ENCODE measurements around the gene UFD1. TPM values are rescaled to one million over a fixed set of nuclear protein-coding genes. Genes with fewer than 3 reads are reported as not detected.

Gene UFD1
- total RNA-seq, 1 donor from 2014 or later, result 48.0 TPM

DNA sequence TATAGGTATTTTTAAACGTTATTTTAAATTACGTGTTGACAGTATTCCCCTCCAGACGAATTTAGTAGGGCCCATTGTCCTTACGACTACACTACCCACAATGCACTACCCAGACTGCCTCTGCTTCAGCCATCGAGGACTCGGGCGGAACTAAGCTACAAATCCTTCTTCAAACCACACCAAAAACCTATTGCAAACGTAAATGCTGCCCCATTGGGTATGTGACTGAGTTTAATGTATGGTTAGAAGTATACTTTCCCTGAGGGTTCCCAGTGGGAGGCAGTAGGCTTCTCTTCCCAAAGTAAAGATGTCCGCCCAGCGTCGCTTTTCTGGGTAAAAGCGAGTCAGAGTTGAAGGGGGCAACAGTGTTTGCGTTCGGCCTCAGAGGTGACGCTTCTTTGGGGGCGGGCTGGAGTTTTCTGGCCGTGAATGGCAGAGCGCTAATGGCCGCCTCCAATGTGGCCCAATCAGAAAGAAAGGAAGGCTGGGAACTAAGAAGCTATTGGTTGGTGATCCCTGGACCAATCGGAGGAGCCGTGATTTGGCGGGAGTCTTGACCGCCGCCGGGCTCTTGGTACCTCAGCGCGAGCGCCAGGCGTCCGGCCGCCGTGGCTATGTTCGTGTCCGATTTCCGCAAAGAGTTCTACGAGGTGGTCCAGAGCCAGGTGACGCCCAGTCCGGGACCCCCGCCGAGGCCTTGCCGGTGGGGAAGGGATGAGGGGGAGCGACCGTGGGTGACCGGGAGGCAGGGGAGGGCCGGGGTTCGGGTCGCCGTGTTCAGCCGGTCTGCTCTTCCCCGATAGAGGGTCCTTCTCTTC is 571 bp upstream of the UFD1 start, which contains the start of gene CDC45:
Gene CDC45 (plus strand): TSS at position 566 of the 818 bp plus-strand sequence. CDS start 49 bp downstream, at position 615.
- DNase-seq, result peak; percentile 90
- peaks cover 4% of the 10 kb centered on the region for H3K9me3 Mint-ChIP-seq (ENCODE audit: unreplicated experiment)
- H3K36me3 Mint-ChIP-seq (ENCODE audit: unreplicated experiment), result no peaks in the 10 kb centered on the region
- peak within 1 kb of the TSS; percentile 94 for H3K4me3 Mint-ChIP-seq (ENCODE audit: unreplicated experiment)
- peaks cover 2% of the 10 kb centered on the region for H3K27me3 Mint-ChIP-seq (ENCODE audit: unreplicated experiment)
- H3K4me1 Mint-ChIP-seq (ENCODE audit: low read depth, unreplicated experiment), result peaks cover 8% of the 10 kb centered on the region
- TF ChIP-seq, protein P1, sequence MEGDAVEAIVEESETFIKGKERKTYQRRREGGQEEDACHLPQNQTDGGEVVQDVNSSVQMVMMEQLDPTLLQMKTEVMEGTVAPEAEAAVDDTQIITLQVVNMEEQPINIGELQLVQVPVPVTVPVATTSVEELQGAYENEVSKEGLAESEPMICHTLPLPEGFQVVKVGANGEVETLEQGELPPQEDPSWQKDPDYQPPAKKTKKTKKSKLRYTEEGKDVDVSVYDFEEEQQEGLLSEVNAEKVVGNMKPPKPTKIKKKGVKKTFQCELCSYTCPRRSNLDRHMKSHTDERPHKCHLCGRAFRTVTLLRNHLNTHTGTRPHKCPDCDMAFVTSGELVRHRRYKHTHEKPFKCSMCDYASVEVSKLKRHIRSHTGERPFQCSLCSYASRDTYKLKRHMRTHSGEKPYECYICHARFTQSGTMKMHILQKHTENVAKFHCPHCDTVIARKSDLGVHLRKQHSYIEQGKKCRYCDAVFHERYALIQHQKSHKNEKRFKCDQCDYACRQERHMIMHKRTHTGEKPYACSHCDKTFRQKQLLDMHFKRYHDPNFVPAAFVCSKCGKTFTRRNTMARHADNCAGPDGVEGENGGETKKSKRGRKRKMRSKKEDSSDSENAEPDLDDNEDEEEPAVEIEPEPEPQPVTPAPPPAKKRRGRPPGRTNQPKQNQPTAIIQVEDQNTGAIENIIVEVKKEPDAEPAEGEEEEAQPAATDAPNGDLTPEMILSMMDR (IDR thresholded peaks at IDR 0.05; ENCODE audit: partially characterized antibody, unreplicated experiment), result no peak
- H3K27ac Mint-ChIP-seq (ENCODE audit: unreplicated experiment), result peak within 1 kb of the TSS; percentile 99

DNA sequence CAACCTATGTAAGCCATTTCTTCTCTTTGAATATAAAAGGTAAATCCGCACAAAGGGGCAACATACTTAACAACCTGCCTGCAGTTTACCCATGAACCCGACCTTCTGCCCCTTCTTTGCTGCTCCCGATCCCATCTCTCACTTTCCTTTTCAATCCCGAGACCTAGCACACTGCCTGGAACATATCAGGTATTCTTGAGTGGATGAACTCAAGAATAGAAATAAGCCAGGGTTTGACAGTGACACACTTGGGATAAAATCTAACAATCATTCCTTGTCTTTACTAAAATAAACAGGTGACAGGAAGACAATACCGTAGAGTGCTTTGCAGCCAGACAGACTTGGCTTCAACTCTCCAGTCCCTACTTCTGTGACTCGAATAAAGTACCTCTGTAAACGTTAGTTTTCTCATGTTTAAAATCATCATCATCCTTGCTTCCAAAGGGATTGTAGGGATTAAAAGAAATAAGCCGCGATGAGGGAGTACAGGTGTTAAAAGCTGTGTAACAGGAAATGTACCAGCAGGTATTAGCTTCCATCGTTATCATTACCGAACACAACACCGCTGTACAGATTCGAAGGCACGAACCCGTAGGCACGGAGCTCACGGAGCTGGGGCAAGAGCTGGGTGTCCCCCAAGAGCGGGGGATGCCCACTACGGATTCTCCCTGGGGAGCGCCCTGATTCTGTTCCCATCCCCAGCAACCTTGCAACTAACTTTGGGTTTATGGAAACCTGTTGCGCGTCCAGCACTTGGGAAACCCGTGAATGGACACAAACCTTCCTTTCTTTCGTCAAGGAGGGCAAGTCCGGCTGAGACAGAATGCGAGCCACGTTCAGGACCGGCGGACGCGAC is 720 bp downstream of the UFD1 start:
- no peak for DNase-seq
- Mint-ChIP-seq H3K27me3 (ENCODE audit: unreplicated experiment) (peaks cover 2% of the 10 kb centered on the region), H3K9me3 (ENCODE audit: unreplicated experiment) (peaks cover 4% of the 10 kb centered on the region), H3K4me1 (ENCODE audit: low read depth, unreplicated experiment) (peaks cover 8% of the 10 kb centered on the region), H3K27ac (ENCODE audit: unreplicated experiment) (no peak overlapping the region), H3K4me3 (ENCODE audit: unreplicated experiment) (peak overlapping the region; percentile 71), H3K36me3 (ENCODE audit: unreplicated experiment) (no peaks in the 10 kb centered on the region)
- TF ChIP-seq, protein P1 (IDR thresholded peaks at IDR 0.05; ENCODE audit: partially characterized antibody, unreplicated experiment), result no peak

DNA sequence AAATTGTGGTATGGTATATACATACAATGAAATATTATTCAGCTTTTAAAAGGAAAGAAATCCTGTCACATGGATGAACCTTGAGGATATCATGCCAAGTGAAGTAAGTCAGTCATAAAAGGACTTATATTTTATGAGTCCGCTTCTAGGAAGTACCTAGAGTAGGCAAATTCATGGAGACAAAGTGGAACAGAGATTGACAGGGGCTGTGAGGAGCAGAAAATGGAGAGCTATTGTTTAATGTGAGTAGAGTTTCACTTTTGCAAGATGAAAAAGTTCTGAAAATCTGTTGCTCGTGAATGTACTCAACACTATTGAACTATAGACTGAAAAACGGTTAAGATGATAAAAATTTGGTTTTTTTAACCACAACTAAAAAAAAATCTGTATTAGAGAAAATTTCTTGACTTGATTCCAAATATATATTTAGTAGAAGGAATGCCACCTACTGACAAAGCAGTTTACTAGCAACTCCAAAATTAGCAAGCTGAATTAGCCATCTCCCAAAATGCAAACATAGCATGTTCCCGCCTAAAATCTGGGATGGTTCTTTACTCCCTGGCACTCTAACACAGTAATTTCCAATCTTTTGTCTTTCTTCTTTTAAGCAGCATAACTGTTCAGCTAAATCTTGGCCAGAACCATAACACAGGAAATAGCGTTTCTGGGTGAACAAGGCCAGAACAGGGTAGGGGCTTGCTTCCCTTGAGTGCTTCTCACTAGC is 1.5 kb downstream of the UFD1 start:
- peaks cover 8% of the 10 kb centered on the region for H3K4me1 Mint-ChIP-seq (ENCODE audit: low read depth, unreplicated experiment)
- H3K36me3 Mint-ChIP-seq (ENCODE audit: unreplicated experiment), result no peaks in the 10 kb centered on the region
- H3K4me3 Mint-ChIP-seq (ENCODE audit: unreplicated experiment), result peak overlapping the region; percentile 71
- peaks cover 4% of the 10 kb centered on the region for H3K9me3 Mint-ChIP-seq (ENCODE audit: unreplicated experiment)
- TF ChIP-seq, protein P1 (IDR thresholded peaks at IDR 0.05; ENCODE audit: partially characterized antibody, unreplicated experiment), result no peak
- H3K27me3 Mint-ChIP-seq (ENCODE audit: unreplicated experiment), result peaks cover 2% of the 10 kb centered on the region
- DNase-seq, result no peak
- no peak overlapping the region for H3K27ac Mint-ChIP-seq (ENCODE audit: unreplicated experiment)

DNA sequence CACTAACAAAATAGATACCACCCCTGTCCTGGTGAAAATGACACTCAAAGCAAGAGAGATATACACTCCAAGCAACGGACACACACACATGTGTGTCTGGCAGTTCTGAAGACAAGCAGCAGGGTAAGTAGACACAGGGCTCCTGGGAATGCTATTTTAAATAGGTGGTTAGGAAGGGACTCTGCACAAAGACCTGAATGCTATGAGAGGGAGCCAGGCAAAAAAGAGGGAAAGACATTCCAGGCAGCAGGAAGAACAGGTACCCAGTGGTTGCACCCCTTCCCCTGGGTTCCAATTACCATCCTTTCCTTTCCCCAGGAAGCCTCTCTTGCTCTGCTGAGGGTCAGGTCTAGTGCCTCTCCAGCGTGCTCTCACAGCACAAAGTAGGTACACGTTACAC is 3.0 kb downstream of the UFD1 start:
- H3K27ac Mint-ChIP-seq (ENCODE audit: unreplicated experiment), result no peak overlapping the region

More for the DNA sequence above, 3.0 kb downstream of the UFD1 start:
- Mint-ChIP-seq H3K4me3 (ENCODE audit: unreplicated experiment) (peak overlapping the region; percentile 50), H3K36me3 (ENCODE audit: unreplicated experiment) (no peaks in the 10 kb centered on the region), H3K9me3 (ENCODE audit: unreplicated experiment) (peaks cover 4% of the 10 kb centered on the region), H3K27me3 (ENCODE audit: unreplicated experiment) (peaks cover 4% of the 10 kb centered on the region), H3K4me1 (ENCODE audit: low read depth, unreplicated experiment) (peaks cover 8% of the 10 kb centered on the region)
- TF ChIP-seq, protein P1 (IDR thresholded peaks at IDR 0.05; ENCODE audit: partially characterized antibody, unreplicated experiment), result no peak
- DNase-seq, result no peak

All from glutamatergic neuron (in vitro differentiated cells).